HG02798 (cell line): Measurements from ENCODE around the gene BEAN1.
"Not testable (repeated sequence)": the region's sequence is repeated elsewhere in the genome, so short reads cannot be mapped to it uniquely, and the experiment has no call there.

Experiments
- ATAC-seq: cut with Tn5 transposase; IDR thresholded peaks from one replicate; pipeline ENCODE4 v1.9.1; 2021; ENCODE audit warnings: mild to moderate bottlenecking; ENCODE audit not compliant: unreplicated experiment, poor library complexity

Gene BEAN1

DNA sequence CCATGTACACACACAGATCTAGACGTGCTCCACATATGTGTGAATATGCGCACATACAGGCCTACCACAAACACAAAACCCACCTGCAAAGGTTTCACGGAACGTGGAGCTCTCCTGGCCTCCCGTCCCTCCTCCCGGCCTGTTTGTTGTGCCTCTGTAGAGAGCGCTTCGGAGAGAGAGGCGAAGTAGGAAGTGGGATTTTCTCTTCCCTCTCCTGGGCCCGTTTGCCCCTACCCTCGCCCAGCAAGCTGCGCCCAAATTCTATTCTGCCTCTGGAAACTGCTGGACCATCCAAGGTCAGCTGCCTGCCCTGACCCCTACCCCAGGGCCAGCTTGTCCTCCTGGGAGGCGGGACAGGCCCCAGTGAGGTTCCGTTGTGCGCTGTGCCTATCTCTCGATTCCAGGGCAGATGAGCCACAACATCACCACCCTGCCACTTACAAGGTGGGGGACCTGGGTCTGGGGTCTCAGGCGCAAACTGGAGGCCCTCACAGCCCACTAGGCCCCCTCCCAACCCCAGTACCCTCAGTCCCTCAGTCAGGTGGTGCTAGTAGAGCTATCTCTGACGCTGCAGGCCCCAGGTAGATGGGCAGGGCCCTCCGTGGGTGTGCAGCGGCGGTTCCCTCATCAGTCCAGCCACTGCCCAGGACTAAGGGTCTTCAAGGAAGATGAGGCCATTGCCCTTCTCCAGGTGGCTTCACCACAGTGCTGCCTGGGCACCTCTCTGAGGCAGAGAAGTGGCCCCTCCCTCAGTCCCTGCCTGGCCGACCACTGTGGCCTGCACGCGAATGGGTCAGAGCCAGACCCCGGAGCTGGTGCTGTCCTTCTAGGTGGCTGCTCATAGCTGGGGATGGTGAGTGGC lies 54.2 kb downstream of the BEAN1 start:
- no peak for ATAC-seq

GRCh38 chr16:66481943-66482390 lies 54.9 kb downstream of the BEAN1 start:
- no peak for ATAC-seq

DNA sequence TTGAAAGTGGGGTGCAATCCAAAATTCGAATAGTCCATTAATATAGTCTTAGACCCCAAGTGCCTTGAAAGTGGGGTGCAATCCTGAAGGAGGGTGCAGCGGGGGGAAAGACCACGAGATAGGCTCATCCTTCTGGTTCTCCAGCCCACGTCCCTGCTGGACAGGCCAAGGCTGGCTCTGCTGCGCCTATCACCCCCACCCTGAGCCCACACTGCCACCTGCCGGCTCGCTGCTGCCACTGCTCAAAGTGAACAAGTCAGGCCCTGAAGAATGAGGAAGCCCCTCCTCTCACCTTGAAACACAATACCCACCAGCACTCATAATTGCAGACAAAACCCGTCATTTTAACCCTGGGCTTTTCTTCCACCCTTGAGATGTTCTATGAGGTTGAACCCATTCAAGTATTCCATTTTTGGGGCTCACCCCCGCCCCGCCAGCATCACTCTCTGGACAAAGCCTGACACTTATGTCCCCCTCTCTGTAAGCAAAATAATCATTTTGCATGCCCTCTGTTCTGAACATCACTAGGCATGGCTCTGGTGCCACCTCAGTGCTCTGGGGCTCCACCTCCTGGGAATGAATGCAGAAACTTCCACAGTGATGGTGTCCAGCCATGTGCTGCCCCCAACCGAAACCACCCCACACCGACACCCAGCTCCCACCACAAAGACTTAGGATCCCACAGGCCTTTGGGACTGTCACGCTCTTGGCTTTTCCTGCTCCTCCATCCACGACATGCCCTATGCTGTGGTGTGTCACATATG lies 56.8 kb downstream of the BEAN1 start:
- peak; percentile 60 for ATAC-seq

- no peak for ATAC-seq
Measured at GRCh38 chr16:66484453-66485213, 57.5 kb downstream of the BEAN1 start.

- ATAC-seq: no peak
Measured at GRCh38 chr16:66485376-66485775, 58.3 kb downstream of the BEAN1 start.

GRCh38 chr16:66486199-66486772 lies 59.2 kb downstream of the BEAN1 start:
- no peak for ATAC-seq

DNA sequence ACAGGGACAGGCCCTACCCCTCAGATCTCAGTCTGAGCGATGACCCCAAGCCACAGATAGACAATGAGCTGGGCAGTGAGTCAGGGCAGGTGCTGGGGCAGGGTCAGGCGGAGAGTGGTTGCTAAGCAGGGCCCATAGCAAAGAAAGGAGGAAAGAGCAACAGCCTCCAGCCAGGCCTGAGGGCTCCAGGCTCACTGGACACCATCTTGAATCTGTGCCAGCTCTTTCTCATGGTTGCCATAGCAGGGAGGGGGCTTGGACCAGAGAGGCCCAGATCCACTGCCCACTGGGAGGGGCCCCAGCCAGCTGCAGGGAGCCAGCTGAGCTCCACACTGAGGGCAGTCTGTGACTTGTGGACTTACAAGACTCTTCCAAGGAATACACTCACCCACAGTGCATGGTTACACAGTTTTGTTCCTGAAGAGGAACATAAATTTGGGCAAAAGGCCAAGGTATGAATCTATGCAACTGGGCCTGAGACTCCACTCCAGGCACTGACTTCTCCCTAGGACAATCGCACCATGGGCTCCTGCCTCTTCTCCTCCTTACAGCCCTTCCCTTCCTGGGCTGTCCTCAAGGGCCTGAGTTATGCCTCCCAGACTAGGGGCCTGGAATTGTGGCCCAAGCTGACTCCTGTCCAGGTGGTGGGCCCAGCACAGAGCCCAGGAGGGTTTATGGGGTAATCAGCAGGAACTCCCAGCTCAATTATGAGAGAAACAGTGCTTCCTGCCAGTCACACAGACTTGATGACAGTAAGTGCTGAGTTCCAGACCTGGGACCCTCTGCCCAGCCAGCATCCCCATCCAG lies 59.9 kb downstream of the BEAN1 start:
- ATAC-seq: no peak

DNA sequence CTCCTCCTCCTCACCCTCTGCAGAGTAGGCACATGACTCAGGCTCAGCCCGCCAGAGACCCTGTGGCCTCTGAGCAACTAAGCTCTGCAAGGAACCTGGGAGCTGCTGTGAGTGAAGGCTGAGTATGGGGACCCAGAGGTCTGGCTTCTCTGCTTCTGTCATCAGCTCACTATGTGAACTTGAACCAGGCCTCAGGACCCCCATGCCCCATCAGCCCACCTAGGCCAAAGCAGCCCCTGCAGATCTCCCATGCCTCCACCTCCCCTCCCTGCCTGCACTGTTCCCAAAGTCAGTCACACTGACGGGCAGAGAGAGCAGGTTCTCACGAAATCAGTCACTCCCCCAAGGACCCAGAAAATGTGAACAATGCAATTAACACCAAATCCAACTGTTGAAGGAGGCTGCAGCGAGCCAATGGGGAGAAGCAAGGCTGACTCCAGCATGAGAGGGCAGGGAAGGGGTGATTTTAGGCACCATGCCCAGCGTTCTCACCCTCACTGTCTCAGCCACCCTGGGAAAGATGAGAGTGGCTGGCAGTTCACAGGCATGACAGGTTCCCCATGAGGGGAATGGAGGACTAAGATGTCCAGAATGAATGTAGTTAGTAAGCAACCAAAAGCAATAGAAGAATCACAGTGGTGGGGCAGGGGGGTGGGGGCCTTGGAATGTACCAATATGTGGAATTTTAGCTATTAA lies 60.6 kb downstream of the BEAN1 start:
- ATAC-seq: no peak

DNA sequence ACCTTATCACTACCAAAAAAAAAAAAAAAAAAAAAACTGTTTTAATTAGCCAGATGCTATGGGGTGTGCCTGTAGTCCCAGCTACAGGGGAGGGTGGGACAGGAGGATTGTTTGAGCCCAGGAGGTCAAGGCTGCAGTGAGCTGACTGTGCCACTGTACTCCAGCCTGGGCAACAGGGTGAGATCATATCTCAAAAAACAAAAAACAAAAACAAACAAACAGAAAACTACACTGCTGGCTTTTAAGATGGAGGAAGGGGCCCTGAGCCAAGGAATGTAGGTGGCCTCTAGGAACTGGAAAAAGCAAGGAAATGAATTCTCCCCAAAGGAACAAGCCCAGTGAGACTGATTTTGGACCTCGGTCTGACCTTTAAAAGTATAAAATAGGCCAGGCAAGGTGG lies 61.4 kb downstream of the BEAN1 start:
- ATAC-seq: no peak

- no peak for ATAC-seq
Measured at GRCh38 chr16:66489385-66489784, 62.3 kb downstream of the BEAN1 start.

GRCh38 chr16:66489818-66490217 lies 62.7 kb downstream of the BEAN1 start:
- ATAC-seq: no peak

- ATAC-seq: no peak
Measured at GRCh38 chr16:66490774-66491715, 64.0 kb downstream of the BEAN1 start.

DNA sequence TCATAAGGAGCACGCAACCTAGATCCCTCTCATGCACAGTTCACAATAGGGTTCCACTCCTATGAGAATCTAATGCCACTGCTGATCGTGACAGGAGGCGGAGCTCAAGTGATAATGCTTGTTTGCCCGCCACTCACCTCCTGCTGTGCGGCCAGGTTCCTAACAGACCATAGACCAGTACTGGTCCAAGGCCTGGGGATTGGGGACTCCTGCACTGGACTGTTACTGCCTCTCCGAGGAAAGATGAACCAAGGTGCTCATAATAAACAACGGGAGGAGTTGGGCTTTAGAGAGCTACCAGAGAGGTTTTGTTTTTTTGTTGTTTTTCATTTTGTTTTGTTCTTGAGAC lies 64.6 kb downstream of the BEAN1 start:
- no peak for ATAC-seq

DNA sequence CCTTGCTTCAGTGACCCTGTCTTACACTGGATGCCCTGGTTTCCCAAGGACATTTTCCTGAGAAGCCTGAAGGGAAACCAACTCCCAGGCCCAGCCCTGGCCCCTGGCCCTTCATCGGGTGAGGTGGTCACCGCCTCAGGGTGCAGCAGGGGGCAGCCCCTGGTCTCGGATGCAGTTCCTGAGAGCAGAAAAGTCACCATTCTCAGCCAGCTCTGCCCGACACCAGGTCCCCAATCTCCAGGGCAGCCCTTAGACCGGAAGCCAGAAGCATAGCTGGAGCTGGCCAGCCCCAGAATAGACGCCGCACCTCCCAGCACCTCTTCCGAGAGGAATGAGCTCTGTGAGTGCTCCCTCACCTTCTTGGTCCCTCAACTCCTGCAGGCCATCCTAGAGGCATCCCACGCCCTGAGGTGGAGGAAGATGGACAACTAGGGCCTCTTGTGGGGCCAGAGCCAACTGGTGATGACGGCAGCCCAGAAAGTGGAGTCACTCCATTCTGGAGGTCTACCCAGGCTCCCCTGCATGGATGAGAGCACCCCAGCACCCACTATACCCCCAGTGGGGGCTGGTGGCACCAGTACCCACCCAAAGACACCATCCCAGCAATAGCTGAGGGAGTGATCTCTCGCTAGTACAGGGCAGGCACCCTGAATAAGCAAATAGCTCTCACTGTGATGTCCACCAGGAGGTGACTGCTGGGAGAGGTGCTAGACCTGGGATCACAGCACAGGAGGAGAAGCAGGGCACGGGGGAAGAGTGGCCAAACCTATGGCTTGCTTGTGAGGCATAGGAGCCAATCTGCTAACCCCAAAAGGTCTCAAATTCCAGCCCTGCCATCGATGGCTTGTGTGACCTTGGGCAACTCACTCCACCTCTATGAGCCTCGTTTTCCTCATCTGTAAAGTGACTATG lies 66.7 kb downstream of the BEAN1 start:
- ATAC-seq: no peak

DNA sequence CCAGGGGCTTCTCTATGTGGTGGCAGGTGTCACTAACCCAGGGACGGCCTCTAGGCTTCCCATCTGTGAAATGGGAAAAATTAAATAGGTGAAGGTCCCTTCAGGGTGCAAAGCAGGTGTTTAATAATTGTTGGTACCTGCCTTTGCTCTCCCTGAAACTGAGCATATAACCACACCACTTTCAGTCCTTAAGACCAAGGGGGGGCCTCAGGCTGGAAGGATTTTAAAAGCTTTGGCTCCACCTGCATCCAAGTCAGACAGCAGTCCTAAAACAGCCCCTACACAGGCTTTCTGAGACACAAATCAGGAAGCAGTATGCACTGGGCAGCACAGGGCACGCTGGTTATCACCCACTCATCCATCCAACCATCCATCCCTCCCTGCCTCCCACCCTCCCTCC lies 67.8 kb downstream of the BEAN1 start:
- ATAC-seq: no peak

DNA sequence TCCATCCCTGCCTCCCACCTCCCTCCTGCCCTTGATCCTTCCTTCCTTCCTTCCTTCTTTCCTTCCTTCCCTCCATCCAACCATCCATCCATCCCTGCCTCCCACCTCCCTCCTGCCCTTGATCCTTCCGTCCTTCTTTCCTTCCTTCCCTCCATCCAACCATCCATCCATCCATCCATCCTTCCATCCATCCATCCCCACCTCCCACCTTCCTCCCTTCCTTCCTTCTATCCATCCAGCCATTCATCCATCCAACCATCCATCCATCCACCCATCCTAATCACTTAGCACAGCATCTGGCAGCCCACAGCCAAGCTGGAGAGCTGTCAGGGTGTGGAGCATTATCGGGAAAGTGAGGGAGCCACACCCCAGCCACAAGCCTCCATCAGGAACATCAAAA lies 68.3 kb downstream of the BEAN1 start:
- no peak for ATAC-seq

- not testable (repeated sequence) for ATAC-seq
Measured at GRCh38 chr16:66496226-66496625, 69.1 kb downstream of the BEAN1 start.
